Caco-2 (cell line): ENCODE measurements around the gene NPHP4. TPM values are rescaled to one million over a fixed set of nuclear protein-coding genes. Genes with fewer than 3 reads are reported as not detected.

Source experiments
- BruUV-seq: library from RNA; stranded (reverse); fragments of 400-500 nt; replicated peaks from 2 replicates; lab custom pipeline; 2021; lab: Mats Ljungman, UMichigan
- CTCF ChIA-PET: fragments of 300-600 bp; sonication (Branson Sonifier 250); formaldehyde crosslinking; loops from one replicate; lab custom pipeline; 2022; ENCODE audit warnings: antibody characterized with exemption; lab: Charles Lee
- POLR2A ChIA-PET: fragments of 300-600 bp; sonication (Branson Sonifier 250); formaldehyde crosslinking; loops from one replicate; lab custom pipeline; 2022; ENCODE audit warnings: antibody characterized with exemption; lab: Charles Lee
- DNase-seq, 2 experiments: peaks; one replicate each; pipeline versions ENCODE4 v3.0.0 to v3.0.0-alpha.2; 2020 to 2022
- H3K27me3 ChIP-seq: replicated peaks from 2 replicates; pipeline ENCODE4 v1.6.0; 2011; ENCODE audit warnings: low read length; ENCODE audit not compliant: control insufficient read depth, insufficient read depth
- H3K36me3 ChIP-seq: 2 replicates; pipeline ENCODE4 v1.5.1; 2011; ENCODE audit warnings: low read length; ENCODE audit not compliant: control insufficient read depth, insufficient read depth
- H3K4me1 ChIP-seq: fragments of 250-450 bp; sonication (Bioruptor Pico); 2 replicates; pipeline ENCODE4 v1.5.1; 2020; ENCODE audit warnings: mild to moderate bottlenecking
- H3K4me3 ChIP-seq: 2 replicates; pipeline ENCODE4 v1.5.1; 2011; ENCODE audit warnings: low read depth, mild to moderate bottlenecking, control low read depth, low read length
- H3K9me3 ChIP-seq: fragments of 250-450 bp; sonication (Bioruptor Pico); 2 replicates; pipeline ENCODE4 v1.5.1; 2020; ENCODE audit warnings: mild to moderate bottlenecking, moderate library complexity
- H3K27ac Mint-ChIP-seq: one replicate; pipeline ENCODE4 v1.8.0; 2022; ENCODE audit warnings: mixed read lengths; ENCODE audit not compliant: unreplicated experiment
- H3K27me3 Mint-ChIP-seq: one replicate; pipeline ENCODE4 v1.8.0; 2022; ENCODE audit warnings: mixed read lengths; ENCODE audit not compliant: insufficient read depth, unreplicated experiment
- H3K36me3 Mint-ChIP-seq: one replicate; pipeline ENCODE4 v1.8.0; 2022; ENCODE audit warnings: mild to moderate bottlenecking, mixed read lengths; ENCODE audit not compliant: insufficient read depth, unreplicated experiment
- H3K4me1 Mint-ChIP-seq: one replicate; pipeline ENCODE4 v1.8.0; 2022; ENCODE audit warnings: low read depth, mixed read lengths; ENCODE audit not compliant: unreplicated experiment
- H3K4me3 Mint-ChIP-seq: one replicate; pipeline ENCODE4 v1.8.0; 2022; ENCODE audit warnings: mild to moderate bottlenecking, moderate library complexity, mixed read lengths; ENCODE audit not compliant: unreplicated experiment
- H3K9me3 Mint-ChIP-seq: one replicate; pipeline ENCODE4 v1.8.0; 2022; ENCODE audit warnings: mixed read lengths; ENCODE audit not compliant: unreplicated experiment
- intact Hi-C: fragments of 100-400 bp; cut with micrococcal nuclease; formaldehyde crosslinking; loops from one replicate; pipeline ENCODE4 v1.10.0; 2022; ENCODE audit not compliant: unreplicated experiment
- total RNA-seq: library from RNA; stranded (reverse); gene quantifications from 2 replicates; pipeline ENCODE4 v1.2.3, GENCODE V29; 2022
- TF ChIP-seq, protein P1 (sequence below), 2 experiments: fragments of 200-600 bp in 1 of 2; IDR thresholded peaks; 1 replicate in 1 of 2; 2 replicates in 1 of 2; pipeline versions ENCODE4 v1.5.1 to v1.8.0; 2011 to 2022; ENCODE audit warnings: antibody characterized with exemption in 1 of 2, control low read depth in 1 of 2, inconsistent platforms in 1 of 2, low read depth in 1 of 2, low read length in 1 of 2, mild to moderate bottlenecking in 1 of 2, moderate library complexity in 1 of 2; ENCODE audit not compliant: insufficient read depth in 1 of 2, severe bottlenecking in 1 of 2, unreplicated experiment in 1 of 2

Gene NPHP4
- total RNA-seq, 1 experiment from 2014 or later = 12.3 TPM

DNA sequence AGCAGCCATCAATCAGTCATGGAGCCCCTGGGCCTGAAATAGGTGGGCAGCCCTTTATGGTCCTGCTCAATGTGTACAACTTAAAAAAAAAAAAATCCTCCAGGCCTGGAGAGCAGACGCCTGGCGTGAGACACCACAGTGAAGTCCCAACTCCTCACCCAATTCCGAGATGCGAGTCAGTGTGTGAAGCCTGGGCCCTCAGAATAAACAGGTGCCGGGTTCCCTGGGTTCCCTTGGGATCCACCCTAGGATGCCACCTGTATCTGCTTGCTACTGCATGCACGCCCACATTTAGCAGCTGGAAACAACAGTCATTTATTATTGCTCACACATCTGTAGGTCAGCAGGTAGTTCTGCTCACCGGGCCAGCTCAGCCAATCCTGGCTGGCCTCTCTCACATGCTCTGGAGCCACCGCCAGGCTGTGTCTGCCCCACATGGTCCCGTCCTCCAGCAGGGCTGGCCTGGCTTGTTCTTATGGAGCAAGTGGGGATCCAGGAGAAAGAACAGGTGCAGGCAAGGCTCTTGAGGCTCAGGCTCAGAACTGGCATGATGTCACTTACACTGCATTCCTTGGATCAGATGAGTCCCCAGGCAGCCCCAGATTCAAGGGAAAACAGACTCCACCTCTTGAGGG, 172.7 kb downstream of the NPHP4 start:
- H3K4me3 Mint-ChIP-seq = no peak overlapping the region

DNA sequence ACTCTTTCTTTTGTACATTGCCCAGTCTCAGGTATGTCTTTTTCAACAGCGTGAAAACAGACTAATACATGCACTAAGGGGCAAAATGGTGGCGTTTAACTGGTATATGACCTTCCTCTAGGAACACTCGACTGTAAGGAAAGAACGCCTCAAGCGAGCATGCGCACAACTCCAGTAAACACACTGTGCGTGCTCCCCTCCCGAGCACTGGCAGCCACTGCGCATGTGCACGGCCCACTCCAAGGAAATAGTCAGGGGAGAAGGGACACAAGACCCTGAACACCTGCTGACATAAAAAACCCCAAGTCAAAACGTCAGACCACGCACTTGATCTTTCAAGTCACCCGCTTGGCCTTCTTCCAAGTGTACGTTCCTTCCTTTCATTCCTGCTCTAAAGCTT, 173.5 kb downstream of the NPHP4 start:
- no peak overlapping the region for H3K27ac Mint-ChIP-seq
- no peak for DNase-seq
- Histone ChIP-seq H3K4me3 (no peak overlapping the region), H3K9me3 (no peaks in the 10 kb centered on the region), H3K27me3 (no peaks in the 10 kb centered on the region), H3K36me3 (no peaks in the 10 kb centered on the region), H3K4me1 (no peaks in the 10 kb centered on the region)
- H3K4me3 Mint-ChIP-seq = no peak overlapping the region
- H3K4me1 Mint-ChIP-seq = no peaks in the 10 kb centered on the region
- POLR2A ChIA-PET = no interaction called here
- intact Hi-C loops = no loop called here
- H3K9me3 Mint-ChIP-seq = no peaks in the 10 kb centered on the region
- H3K27me3 Mint-ChIP-seq = peaks cover 2% of the 10 kb centered on the region
- H3K36me3 Mint-ChIP-seq = peaks cover 5% of the 10 kb centered on the region
- TF ChIP-seq, protein P1, sequence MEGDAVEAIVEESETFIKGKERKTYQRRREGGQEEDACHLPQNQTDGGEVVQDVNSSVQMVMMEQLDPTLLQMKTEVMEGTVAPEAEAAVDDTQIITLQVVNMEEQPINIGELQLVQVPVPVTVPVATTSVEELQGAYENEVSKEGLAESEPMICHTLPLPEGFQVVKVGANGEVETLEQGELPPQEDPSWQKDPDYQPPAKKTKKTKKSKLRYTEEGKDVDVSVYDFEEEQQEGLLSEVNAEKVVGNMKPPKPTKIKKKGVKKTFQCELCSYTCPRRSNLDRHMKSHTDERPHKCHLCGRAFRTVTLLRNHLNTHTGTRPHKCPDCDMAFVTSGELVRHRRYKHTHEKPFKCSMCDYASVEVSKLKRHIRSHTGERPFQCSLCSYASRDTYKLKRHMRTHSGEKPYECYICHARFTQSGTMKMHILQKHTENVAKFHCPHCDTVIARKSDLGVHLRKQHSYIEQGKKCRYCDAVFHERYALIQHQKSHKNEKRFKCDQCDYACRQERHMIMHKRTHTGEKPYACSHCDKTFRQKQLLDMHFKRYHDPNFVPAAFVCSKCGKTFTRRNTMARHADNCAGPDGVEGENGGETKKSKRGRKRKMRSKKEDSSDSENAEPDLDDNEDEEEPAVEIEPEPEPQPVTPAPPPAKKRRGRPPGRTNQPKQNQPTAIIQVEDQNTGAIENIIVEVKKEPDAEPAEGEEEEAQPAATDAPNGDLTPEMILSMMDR (IDR thresholded peaks at IDR 0.05; ENCODE audit: insufficient read depth in 1 of 2, low read depth in 1 of 2, low read length in 1 of 2, severe bottlenecking in 1 of 2, unreplicated experiment in 1 of 2) = no peak
- BruUV-seq = no TSS peak
- CTCF ChIA-PET = no interaction called here

More for the DNA sequence above, 172.7 kb downstream of the NPHP4 start:
- POLR2A ChIA-PET = no interaction called here
- Histone ChIP-seq H3K4me3 (no peak overlapping the region), H3K27me3 (no peaks in the 10 kb centered on the region), H3K9me3 (no peaks in the 10 kb centered on the region), H3K4me1 (no peaks in the 10 kb centered on the region), H3K36me3 (no peaks in the 10 kb centered on the region)
- H3K9me3 Mint-ChIP-seq = no peaks in the 10 kb centered on the region
- TF ChIP-seq, protein P1 (IDR thresholded peaks at IDR 0.05; ENCODE audit: insufficient read depth in 1 of 2, low read depth in 1 of 2, low read length in 1 of 2, severe bottlenecking in 1 of 2, unreplicated experiment in 1 of 2) = no peak
- no peak for DNase-seq
- peaks cover 2% of the 10 kb centered on the region for H3K27me3 Mint-ChIP-seq
- H3K4me1 Mint-ChIP-seq = no peaks in the 10 kb centered on the region
- CTCF ChIA-PET = no interaction called here
- peaks cover 5% of the 10 kb centered on the region for H3K36me3 Mint-ChIP-seq
- no TSS peak for BruUV-seq
- no peak overlapping the region for H3K27ac Mint-ChIP-seq
- intact Hi-C loops = no loop called here

DNA sequence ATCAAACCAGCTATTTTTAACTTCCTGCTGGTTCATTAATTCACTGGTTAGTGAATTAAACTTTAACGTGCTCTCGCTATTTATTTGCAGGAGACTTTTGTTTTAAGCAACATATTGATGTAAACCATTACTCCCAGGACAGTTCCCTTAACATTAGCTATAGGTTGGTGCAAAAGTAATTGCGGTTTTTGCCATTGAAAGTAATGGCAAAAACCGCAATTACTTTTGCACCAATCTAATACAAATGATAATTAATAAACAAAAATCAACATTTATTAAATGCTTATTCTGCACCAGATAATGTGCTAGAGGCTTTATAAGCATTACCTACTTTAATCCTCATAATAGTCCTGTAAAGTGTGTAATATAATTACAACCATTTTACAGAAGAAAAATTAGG, 176.5 kb downstream of the NPHP4 start:
- POLR2A ChIA-PET = no interaction called here
- H3K4me1 Mint-ChIP-seq = no peaks in the 10 kb centered on the region

More for the DNA sequence above, 176.5 kb downstream of the NPHP4 start:
- intact Hi-C loops = no loop called here
- Mint-ChIP-seq H3K27me3 (peaks cover 4% of the 10 kb centered on the region), H3K9me3 (no peaks in the 10 kb centered on the region), H3K36me3 (peaks cover 5% of the 10 kb centered on the region), H3K4me3 (no peak overlapping the region), H3K27ac (no peak overlapping the region)
- no peak for DNase-seq
- Histone ChIP-seq H3K4me3 (no peak overlapping the region), H3K27me3 (no peaks in the 10 kb centered on the region), H3K4me1 (no peaks in the 10 kb centered on the region), H3K36me3 (no peaks in the 10 kb centered on the region), H3K9me3 (no peaks in the 10 kb centered on the region)
- CTCF ChIA-PET = no interaction called here
- BruUV-seq = no TSS peak
- TF ChIP-seq, protein P1 (IDR thresholded peaks at IDR 0.05; ENCODE audit: insufficient read depth in 1 of 2, low read depth in 1 of 2, low read length in 1 of 2, severe bottlenecking in 1 of 2, unreplicated experiment in 1 of 2) = no peak
